B cell (primary cell): ENCODE data around the gene CTRB1.
"Not testable (repeated sequence)": the region's sequence is repeated elsewhere in the genome, so short reads cannot be mapped to it uniquely, and the experiment has no call there.

ENCODE experiments used
- EZH2 ChIP-seq: IDR thresholded peaks from 2 replicates; pipeline ENCODE4 v1.6.1; 2012; ENCODE audit warnings: borderline replicate concordance, low read depth, mild to moderate bottlenecking, moderate library complexity, low read length; ENCODE audit not compliant: insufficient read depth, poor library complexity, severe bottlenecking
- TF ChIP-seq, protein P1 (sequence below): fragments of 200-600 bp; IDR thresholded peaks from one replicate; pipeline ENCODE4 v1.8.0; 2022; ENCODE audit warnings: antibody characterized with exemption, mild to moderate bottlenecking

DNA sequence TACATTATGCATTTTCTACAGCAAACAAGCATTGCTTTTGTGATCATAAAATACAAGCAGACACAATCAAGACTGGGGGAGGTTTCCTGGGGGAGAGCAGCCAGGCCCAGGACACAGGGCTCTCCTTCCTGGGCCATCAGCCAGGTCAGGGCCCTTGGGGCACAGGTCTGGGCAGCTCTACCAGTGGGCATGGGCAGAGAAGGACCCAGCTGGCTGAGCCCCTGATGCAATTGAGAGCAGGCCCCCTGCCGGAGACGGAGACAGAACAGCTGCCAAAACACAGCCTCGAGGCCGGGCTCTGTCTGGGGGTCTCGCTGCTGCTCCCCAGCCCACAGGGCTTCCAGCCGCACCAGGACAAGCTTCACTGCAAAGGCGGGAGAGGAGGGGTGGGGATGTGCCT lies 21.8 kb downstream of the CTRB1 start:
- TF ChIP-seq, protein P1, sequence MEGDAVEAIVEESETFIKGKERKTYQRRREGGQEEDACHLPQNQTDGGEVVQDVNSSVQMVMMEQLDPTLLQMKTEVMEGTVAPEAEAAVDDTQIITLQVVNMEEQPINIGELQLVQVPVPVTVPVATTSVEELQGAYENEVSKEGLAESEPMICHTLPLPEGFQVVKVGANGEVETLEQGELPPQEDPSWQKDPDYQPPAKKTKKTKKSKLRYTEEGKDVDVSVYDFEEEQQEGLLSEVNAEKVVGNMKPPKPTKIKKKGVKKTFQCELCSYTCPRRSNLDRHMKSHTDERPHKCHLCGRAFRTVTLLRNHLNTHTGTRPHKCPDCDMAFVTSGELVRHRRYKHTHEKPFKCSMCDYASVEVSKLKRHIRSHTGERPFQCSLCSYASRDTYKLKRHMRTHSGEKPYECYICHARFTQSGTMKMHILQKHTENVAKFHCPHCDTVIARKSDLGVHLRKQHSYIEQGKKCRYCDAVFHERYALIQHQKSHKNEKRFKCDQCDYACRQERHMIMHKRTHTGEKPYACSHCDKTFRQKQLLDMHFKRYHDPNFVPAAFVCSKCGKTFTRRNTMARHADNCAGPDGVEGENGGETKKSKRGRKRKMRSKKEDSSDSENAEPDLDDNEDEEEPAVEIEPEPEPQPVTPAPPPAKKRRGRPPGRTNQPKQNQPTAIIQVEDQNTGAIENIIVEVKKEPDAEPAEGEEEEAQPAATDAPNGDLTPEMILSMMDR, result not testable (repeated sequence)
- TF ChIP-seq EZH2, result not testable (repeated sequence)
